Nephron (organoid): ENCODE results near the gene PLCZ1.
A peak's percentile ranks its signal among the peaks of the same experiment; 100 is the strongest.
"Not testable (repeated sequence)": the region's sequence is repeated elsewhere in the genome, so short reads cannot be mapped to it uniquely, and the experiment has no call there.

Experiments
- H3K27ac Mint-ChIP-seq, 3 experiments: 2 replicates each; pipeline ENCODE4 v1.8.0; 2020; ENCODE audit warnings: mixed read lengths in 3 of 3, mild to moderate bottlenecking in 2 of 3, moderate library complexity in 1 of 3
- H3K27me3 Mint-ChIP-seq: 2 replicates; pipeline ENCODE4 v1.8.0; 2021; ENCODE audit warnings: low read depth, mild to moderate bottlenecking, moderate library complexity, mixed read lengths
- H3K36me3 Mint-ChIP-seq: 2 replicates; pipeline ENCODE4 v1.8.0; 2020; ENCODE audit warnings: low read depth, mixed read lengths
- H3K4me1 Mint-ChIP-seq: 2 replicates; pipeline ENCODE4 v1.8.0; 2020; ENCODE audit warnings: mixed read lengths
- H3K4me3 Mint-ChIP-seq, 3 experiments: 2 replicates each; pipeline ENCODE4 v1.8.0; 2020; ENCODE audit warnings: mild to moderate bottlenecking in 3 of 3, mixed read lengths in 3 of 3, moderate library complexity in 2 of 3
- H3K9me3 Mint-ChIP-seq: 2 replicates; pipeline ENCODE4 v1.8.0; 2020; ENCODE audit warnings: mixed read lengths
- CTCF ChIP-seq, 3 experiments: fragments of 200-600 bp; sonication (generic); IDR thresholded peaks; one replicate each; pipeline ENCODE4 v1.5.0; 2021; ENCODE audit warnings: antibody characterized with exemption in 3 of 3; ENCODE audit not compliant: unreplicated experiment in 3 of 3

Gene PLCZ1

GRCh38 chr12:18737819-18738218, at the start of gene PLCZ1, which contains the start of gene CAPZA3:
TSS of gene PLCZ1 (minus strand) at chr12:18738012. CDS start at chr12:18737371, 641 bp downstream.
TSS of gene CAPZA3 (plus strand) at chr12:18738119. CDS start at chr12:18738269, 150 bp downstream.
- H3K4me3 Mint-ChIP-seq: no peak within 1 kb of the TSS
- peaks cover 5% of the 10 kb centered on the region for H3K36me3 Mint-ChIP-seq
- no peak within 1 kb of the TSS for H3K27ac Mint-ChIP-seq
- H3K9me3 Mint-ChIP-seq: peaks cover 14% of the 10 kb centered on the region
- H3K4me1 Mint-ChIP-seq: no peaks in the 10 kb centered on the region
- H3K27me3 Mint-ChIP-seq: no peaks in the 10 kb centered on the region
- no peak for TF ChIP-seq CTCF (IDR thresholded peaks at IDR 0.05; ENCODE audit: unreplicated experiment in 3 of 3)

GRCh38 chr12:18785465-18785864, 47.7 kb upstream of the PLCZ1 start:
- H3K27ac Mint-ChIP-seq, H3K4me3 Mint-ChIP-seq, H3K4me1 Mint-ChIP-seq, H3K27me3 Mint-ChIP-seq, H3K36me3 Mint-ChIP-seq: not testable (repeated sequence)
- peaks cover 38% of the 10 kb centered on the region for H3K9me3 Mint-ChIP-seq

- Mint-ChIP-seq H3K27ac (no peak overlapping the region), H3K9me3 (peaks cover 56% of the 10 kb centered on the region), H3K36me3 (peaks cover 4% of the 10 kb centered on the region), H3K4me3 (no peak overlapping the region), H3K27me3 (no peaks in the 10 kb centered on the region), H3K4me1 (no peaks in the 10 kb centered on the region)
- no peak for TF ChIP-seq CTCF (IDR thresholded peaks at IDR 0.05; ENCODE audit: unreplicated experiment in 3 of 3)
Observed at GRCh38 chr12:18782827-18783226, 45.0 kb upstream of the PLCZ1 start.

GRCh38 chr12:18766479-18766878, 28.7 kb upstream of the PLCZ1 start:
- not testable (repeated sequence) for H3K27ac Mint-ChIP-seq, H3K4me1 Mint-ChIP-seq, H3K4me3 Mint-ChIP-seq, H3K27me3 Mint-ChIP-seq, H3K36me3 Mint-ChIP-seq
- peaks cover 45% of the 10 kb centered on the region for H3K9me3 Mint-ChIP-seq

- Mint-ChIP-seq H3K27ac (no peak overlapping the region), H3K9me3 (peaks cover under 1% of the 10 kb centered on the region), H3K4me1 (peaks cover 15% of the 10 kb centered on the region), H3K36me3 (no peaks in the 10 kb centered on the region), H3K4me3 (no peak overlapping the region), H3K27me3 (no peaks in the 10 kb centered on the region)
- TF ChIP-seq CTCF (IDR thresholded peaks at IDR 0.05; ENCODE audit: unreplicated experiment in 3 of 3): no peak
Observed at GRCh38 chr12:18755341-18755740, 17.5 kb upstream of the PLCZ1 start.

- no peak overlapping the region for H3K4me3 Mint-ChIP-seq
- no peaks in the 10 kb centered on the region for H3K9me3 Mint-ChIP-seq
- peak overlapping the region; percentile 27 to 77 (median 67) for H3K27ac Mint-ChIP-seq
- H3K4me1 Mint-ChIP-seq: peaks cover 21% of the 10 kb centered on the region
- no peaks in the 10 kb centered on the region for H3K36me3 Mint-ChIP-seq
- no peak for TF ChIP-seq CTCF (IDR thresholded peaks at IDR 0.05; ENCODE audit: unreplicated experiment in 3 of 3)
- H3K27me3 Mint-ChIP-seq: no peaks in the 10 kb centered on the region
Observed at GRCh38 chr12:18754124-18754707, 16.4 kb upstream of the PLCZ1 start.

- peak overlapping the region; percentile 66 to 77 (median 67) for H3K27ac Mint-ChIP-seq
Observed at GRCh38 chr12:18753481-18754123, 15.8 kb upstream of the PLCZ1 start.

More at GRCh38 chr12:18753481-18754123, 15.8 kb upstream of the PLCZ1 start:
- H3K9me3 Mint-ChIP-seq: no peaks in the 10 kb centered on the region
- no peak overlapping the region for H3K4me3 Mint-ChIP-seq
- H3K4me1 Mint-ChIP-seq: peaks cover 21% of the 10 kb centered on the region
- no peak for TF ChIP-seq CTCF (IDR thresholded peaks at IDR 0.05; ENCODE audit: unreplicated experiment in 3 of 3)
- H3K27me3 Mint-ChIP-seq: no peaks in the 10 kb centered on the region
- H3K36me3 Mint-ChIP-seq: no peaks in the 10 kb centered on the region
